K562 treated with DMSO at 1 percent for 48 hours (cell line): ENCODE results near the gene SLC26A3. TPM values are rescaled to one million over a fixed set of nuclear protein-coding genes. Genes with fewer than 3 reads are reported as not detected.

Experiments used
- total RNA-seq: library from RNA; unstranded; fragments of 300-600 nt; gene quantifications from 2 replicates; pipeline ENCODE4 v1.2.3, GENCODE V29; 2022; ENCODE audit warnings: low replicate concordance; ENCODE audit errors: extremely low read depth

Gene SLC26A3
- total RNA-seq: not detected in 2 replicates

GRCh38 chr7:107803009-107803610 lies at the start of gene SLC26A3:
TSS of gene SLC26A3 (minus strand) at chr7:107803223. CDS start at chr7:107794509, 8,714 bp downstream.

GRCh38 chr7:107743567-107744344 lies 59.3 kb downstream of the SLC26A3 start, which contains the start of gene CBLL1:
TSS of gene CBLL1 (plus strand) at chr7:107744142. CDS start at chr7:107744164, 22 bp downstream.

Other genes with a start within 250 kb of the SLC26A3 start
- gene COG5, start 239.3 kb downstream of the SLC26A3 start, total RNA-seq: not detected in 2 replicates
- not detected in 2 replicates for gene DUS4L, start 239.3 kb downstream of the SLC26A3 start, total RNA-seq
- not detected in 2 replicates for gene BCAP29, start 223.0 kb downstream of the SLC26A3 start, total RNA-seq
- gene SLC26A4, start 142.4 kb downstream of the SLC26A3 start, total RNA-seq: not detected in 2 replicates
- gene CBLL1, start 59.1 kb downstream of the SLC26A3 start, total RNA-seq: not detected in 2 replicates
- gene DLD, start 88.0 kb upstream of the SLC26A3 start, total RNA-seq: not detected in 2 replicates
- not detected in 2 replicates for gene LAMB1, start 199.9 kb upstream of the SLC26A3 start, total RNA-seq